Vagina (tissue), 1 donor: ENCODE measurements around the gene KRTAP4-7. TPM values are rescaled to one million over a fixed set of nuclear protein-coding genes. Genes with fewer than 3 reads are reported as not detected.

Experiments
- total RNA-seq: library from RNA; depleted of rRNA; stranded (reverse); fragments of >200 nt; gene quantifications from one replicate; pipeline ENCODE4 v1.2.3, GENCODE V29; 2016

Gene KRTAP4-7
- total RNA-seq, 1 donor from 2014 or later, result not detected

Other genes with a start within 250 kb of the KRTAP4-7 start
- gene KRT12, start 216.9 kb upstream of the KRTAP4-7 start, total RNA-seq, result not detected
- not detected for gene KRT20, start 198.9 kb upstream of the KRTAP4-7 start, total RNA-seq
- gene KRT23, start 146.5 kb upstream of the KRTAP4-7 start, total RNA-seq, result 0.98 TPM
- gene KRT39, start 117.2 kb upstream of the KRTAP4-7 start, total RNA-seq, result not detected
- not detected for gene KRT40, start 99.8 kb upstream of the KRTAP4-7 start, total RNA-seq
- gene KRTAP3-3, start 90.0 kb upstream of the KRTAP4-7 start, total RNA-seq, result not detected
- not detected for gene KRTAP3-2, start 84.2 kb upstream of the KRTAP4-7 start, total RNA-seq
- not detected for gene KRTAP3-1, start 75.0 kb upstream of the KRTAP4-7 start, total RNA-seq
- gene KRTAP1-5, start 56.9 kb upstream of the KRTAP4-7 start, total RNA-seq, result not detected
- not detected for gene KRTAP1-4, start 54.0 kb upstream of the KRTAP4-7 start, total RNA-seq
- not detected for gene KRTAP1-3, start 49.3 kb upstream of the KRTAP4-7 start, total RNA-seq
- not detected for gene KRTAP1-1, start 42.7 kb upstream of the KRTAP4-7 start, total RNA-seq
- gene KRTAP2-1, start 36.8 kb upstream of the KRTAP4-7 start, total RNA-seq, result not detected
- not detected for gene KRTAP2-2, start 28.9 kb upstream of the KRTAP4-7 start, total RNA-seq
- gene KRTAP2-3, start 24.0 kb upstream of the KRTAP4-7 start, total RNA-seq, result not detected
- not detected for gene KRTAP2-4, start 18.3 kb upstream of the KRTAP4-7 start, total RNA-seq
- not detected for gene KRTAP4-8, start 14.0 kb downstream of the KRTAP4-7 start, total RNA-seq
- gene KRTAP4-16, start 18.1 kb downstream of the KRTAP4-7 start, total RNA-seq, result not detected
- gene KRTAP4-9, start 21.2 kb downstream of the KRTAP4-7 start, total RNA-seq, result not detected
- not detected for gene KRTAP4-11, start 34.2 kb downstream of the KRTAP4-7 start, total RNA-seq
- gene KRTAP4-12, start 40.0 kb downstream of the KRTAP4-7 start, total RNA-seq, result not detected
- not detected for gene KRTAP4-6, start 56.4 kb downstream of the KRTAP4-7 start, total RNA-seq
- gene KRTAP4-5, start 65.7 kb downstream of the KRTAP4-7 start, total RNA-seq, result not detected
- not detected for gene KRTAP4-4, start 76.6 kb downstream of the KRTAP4-7 start, total RNA-seq
- gene KRTAP4-3, start 84.1 kb downstream of the KRTAP4-7 start, total RNA-seq, result not detected
- gene KRTAP4-2, start 94.1 kb downstream of the KRTAP4-7 start, total RNA-seq, result not detected
- not detected for gene KRTAP4-1, start 100.8 kb downstream of the KRTAP4-7 start, total RNA-seq
- not detected for gene KRTAP9-1, start 105.7 kb downstream of the KRTAP4-7 start, total RNA-seq
- gene KRTAP9-2, start 142.5 kb downstream of the KRTAP4-7 start, total RNA-seq, result not detected
- gene KRTAP9-3, start 148.3 kb downstream of the KRTAP4-7 start, total RNA-seq, result not detected
- gene KRTAP9-8, start 153.8 kb downstream of the KRTAP4-7 start, total RNA-seq, result not detected
- gene KRTAP9-4, start 165.5 kb downstream of the KRTAP4-7 start, total RNA-seq, result not detected
- not detected for gene KRTAP9-9, start 171.2 kb downstream of the KRTAP4-7 start, total RNA-seq
- gene KRTAP9-6, start 181.2 kb downstream of the KRTAP4-7 start, total RNA-seq, result not detected
- not detected for gene KRTAP9-7, start 191.5 kb downstream of the KRTAP4-7 start, total RNA-seq
- not detected for gene KRTAP29-1, start 218.7 kb downstream of the KRTAP4-7 start, total RNA-seq
- not detected for gene KRTAP16-1, start 225.2 kb downstream of the KRTAP4-7 start, total RNA-seq
- gene KRTAP17-1, start 231.6 kb downstream of the KRTAP4-7 start, total RNA-seq, result not detected